Measurements from ENCODE around the gene YTHDC2.

DNA sequence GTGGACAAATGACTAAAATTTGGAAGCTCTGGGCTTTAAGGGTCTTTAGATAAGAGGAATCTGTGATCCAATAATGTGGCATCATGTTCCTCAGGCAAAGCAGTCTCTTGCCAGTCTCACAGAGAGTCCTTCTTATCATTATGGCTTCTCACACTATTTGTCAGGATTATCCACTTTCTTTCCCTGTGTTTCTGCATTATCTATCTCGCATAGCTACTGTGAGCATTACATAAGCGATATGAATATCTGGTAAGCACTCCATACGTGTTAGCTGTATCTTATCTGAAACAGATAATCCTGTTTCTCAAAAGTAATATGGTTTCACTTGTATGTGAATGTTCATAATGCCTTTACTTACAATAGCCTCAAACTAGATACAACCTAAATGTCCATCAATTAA is 34.8 kb upstream of the YTHDC2 start:
- TF ChIP-seq, protein P1, sequence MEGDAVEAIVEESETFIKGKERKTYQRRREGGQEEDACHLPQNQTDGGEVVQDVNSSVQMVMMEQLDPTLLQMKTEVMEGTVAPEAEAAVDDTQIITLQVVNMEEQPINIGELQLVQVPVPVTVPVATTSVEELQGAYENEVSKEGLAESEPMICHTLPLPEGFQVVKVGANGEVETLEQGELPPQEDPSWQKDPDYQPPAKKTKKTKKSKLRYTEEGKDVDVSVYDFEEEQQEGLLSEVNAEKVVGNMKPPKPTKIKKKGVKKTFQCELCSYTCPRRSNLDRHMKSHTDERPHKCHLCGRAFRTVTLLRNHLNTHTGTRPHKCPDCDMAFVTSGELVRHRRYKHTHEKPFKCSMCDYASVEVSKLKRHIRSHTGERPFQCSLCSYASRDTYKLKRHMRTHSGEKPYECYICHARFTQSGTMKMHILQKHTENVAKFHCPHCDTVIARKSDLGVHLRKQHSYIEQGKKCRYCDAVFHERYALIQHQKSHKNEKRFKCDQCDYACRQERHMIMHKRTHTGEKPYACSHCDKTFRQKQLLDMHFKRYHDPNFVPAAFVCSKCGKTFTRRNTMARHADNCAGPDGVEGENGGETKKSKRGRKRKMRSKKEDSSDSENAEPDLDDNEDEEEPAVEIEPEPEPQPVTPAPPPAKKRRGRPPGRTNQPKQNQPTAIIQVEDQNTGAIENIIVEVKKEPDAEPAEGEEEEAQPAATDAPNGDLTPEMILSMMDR (IDR thresholded peaks at IDR 0.05) = no peak
- TF ChIP-seq POLR2A (IDR thresholded peaks at IDR 0.05) = no peak
- TF ChIP-seq POLR2AphosphoS5 (IDR thresholded peaks at IDR 0.05) = no peak
- no peak for TF ChIP-seq EP300 (IDR thresholded peaks at IDR 0.05)
